Measurements from ENCODE around the gene BPIFB1.

The BPIFB1 gene

DNA sequence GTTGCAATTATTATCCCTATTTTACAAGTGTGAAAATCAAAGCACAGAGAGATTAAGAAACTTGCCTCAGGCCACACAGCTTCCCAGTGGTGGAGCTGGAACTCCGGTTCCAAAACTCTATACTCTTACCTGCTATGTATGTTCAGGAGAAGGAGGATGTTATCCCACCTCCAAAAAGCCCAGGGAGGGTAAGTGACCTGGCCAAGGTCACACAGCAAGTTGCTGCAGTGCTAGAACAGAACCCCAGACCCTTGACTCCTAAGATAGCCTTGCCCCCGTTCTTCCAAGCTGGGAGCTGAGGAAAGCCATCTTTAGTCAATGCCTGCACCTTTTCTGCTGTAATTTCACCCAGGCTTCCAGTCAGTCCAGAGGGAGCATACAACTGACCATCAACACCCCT, 42.3 kb downstream of the BPIFB1 start:
- DNase-seq (ENCODE audit: low read depth, low spot score) = no peak

DNA sequence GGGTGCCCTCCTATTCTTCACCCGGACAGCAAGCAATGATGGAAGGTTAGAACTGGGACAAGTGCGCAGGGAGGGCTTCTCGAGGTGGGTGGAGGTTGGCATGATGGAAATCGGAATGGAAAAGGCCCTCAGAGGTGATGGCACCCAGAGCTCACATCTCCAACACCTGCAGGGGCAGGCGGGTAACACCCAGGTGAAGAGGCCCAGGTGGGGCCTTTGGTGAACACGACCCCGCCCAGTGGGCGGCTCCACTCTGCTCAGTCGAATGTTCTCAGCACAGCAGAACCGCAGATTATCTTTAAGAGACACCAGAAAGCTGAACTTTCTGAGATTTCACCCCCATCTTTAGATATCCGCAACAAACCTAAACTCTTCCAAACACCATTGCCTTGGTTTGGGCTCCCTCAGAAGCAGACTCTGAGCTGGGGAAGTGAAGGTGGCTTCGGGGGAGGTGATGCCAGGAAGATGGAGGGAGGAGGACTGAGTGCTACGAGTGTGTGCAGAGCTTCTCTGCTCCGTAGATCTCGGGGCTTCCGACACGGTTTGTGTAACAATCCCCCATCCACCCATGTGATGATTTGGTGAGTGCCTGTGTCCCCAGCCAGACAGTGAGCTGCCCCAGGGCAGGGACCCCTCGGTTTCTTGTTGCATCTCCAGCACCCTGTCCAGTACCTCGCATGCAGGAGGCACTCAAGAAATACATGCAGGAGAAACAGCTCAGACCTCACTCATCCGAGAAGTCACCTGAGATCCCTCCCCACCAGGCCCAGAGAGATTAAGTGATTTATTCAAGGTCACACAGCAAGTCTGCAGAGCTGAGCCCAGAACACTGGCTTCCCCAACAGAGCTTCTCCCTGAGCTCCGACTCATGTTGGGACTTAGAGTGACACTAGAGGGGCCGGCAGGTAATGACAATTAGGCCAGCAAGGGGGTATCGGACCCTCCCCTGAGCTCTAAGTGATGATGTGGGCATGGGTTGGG, 45.4 kb downstream of the BPIFB1 start:
- DNase-seq (ENCODE audit: low read depth, low spot score) = no peak

DNA sequence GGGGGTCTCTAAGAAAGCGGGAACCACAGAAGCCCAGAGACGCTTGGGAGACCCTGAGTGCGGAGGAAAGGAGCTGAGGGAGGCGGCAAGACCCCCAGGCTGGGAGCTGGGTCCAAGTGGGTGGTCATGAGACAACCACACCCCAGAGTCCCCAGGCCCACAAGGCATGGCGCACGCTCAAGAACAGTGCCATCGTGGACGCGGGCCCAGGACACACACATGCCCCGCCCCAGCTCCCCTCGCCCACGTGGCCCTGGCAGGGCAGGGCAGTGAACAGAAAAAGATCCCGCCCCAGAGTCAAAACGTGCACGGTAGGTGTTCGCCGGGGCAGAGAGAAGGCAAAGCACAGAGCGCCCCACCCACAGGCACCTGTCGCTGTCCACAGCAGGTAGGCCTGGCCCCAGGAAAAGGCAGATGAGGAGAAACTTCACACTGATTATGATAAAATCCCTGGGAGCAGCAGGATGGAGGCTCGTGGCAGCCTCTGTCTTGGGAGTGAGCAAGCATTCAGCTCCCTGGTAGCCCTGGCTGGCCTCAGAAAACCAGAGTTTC, 50.0 kb downstream of the BPIFB1 start:
- no peak for DNase-seq (ENCODE audit: low read depth, low spot score)

DNA sequence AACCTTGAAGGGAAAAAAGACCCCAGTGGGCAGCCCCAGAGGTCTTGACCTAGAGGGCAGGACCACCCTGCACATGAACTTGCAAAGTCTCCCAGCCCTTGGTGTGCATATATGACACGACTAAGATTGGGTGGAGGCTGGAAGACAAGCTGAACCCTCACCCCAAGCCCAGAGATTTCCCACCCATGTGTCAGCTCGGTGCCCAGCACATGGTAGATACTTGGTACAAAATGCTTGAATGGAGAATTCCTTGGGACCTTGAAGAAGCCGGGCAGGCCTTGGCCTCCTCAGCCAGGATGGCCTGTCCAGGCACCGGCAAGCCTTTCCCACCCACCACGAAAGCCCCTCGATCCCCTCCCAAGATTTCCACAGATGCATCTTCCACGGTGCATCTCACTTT, 50.6 kb downstream of the BPIFB1 start:
- no peak for DNase-seq (ENCODE audit: low read depth, low spot score)

DNA sequence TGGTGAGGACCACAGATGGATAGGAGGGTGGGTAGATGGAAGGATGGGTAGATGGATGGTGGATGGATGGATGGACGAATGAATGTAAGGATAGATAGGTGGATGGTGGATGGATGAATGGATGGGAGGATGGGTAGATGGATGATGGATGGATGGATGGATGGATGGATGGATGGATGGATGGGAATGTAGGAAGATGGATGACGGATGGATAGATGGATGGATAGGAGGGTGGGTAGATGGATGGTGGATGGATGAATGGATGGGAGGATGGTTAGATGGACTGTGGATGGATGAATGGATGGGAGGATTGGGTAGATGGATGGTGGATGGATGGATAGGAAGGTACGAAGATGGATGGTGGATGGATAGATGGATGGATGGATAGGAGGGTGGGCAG, 51.1 kb downstream of the BPIFB1 start:
- DNase-seq (ENCODE audit: low read depth, low spot score) = no peak

DNA sequence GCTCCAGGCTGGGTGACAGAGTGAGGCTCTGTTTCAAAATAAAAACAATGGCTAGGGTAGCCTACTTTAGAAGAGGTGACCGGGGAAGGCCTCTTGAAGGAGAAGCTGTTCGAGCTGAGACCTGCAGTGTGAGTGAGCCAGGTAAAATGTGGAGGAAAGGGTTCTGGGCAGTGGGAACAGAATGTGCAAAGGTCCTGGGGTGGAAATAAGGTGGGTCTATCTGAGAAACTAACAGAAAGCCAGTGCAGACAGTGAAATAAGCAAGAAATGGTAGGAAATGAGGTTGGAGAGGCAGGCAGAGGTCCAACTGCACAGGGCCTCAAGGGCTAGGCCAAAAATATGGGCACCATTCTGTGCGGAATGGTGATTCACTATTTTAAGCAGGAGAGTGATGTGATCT, 53.4 kb downstream of the BPIFB1 start:
- DNase-seq (ENCODE audit: low read depth, low spot score) = no peak

DNA sequence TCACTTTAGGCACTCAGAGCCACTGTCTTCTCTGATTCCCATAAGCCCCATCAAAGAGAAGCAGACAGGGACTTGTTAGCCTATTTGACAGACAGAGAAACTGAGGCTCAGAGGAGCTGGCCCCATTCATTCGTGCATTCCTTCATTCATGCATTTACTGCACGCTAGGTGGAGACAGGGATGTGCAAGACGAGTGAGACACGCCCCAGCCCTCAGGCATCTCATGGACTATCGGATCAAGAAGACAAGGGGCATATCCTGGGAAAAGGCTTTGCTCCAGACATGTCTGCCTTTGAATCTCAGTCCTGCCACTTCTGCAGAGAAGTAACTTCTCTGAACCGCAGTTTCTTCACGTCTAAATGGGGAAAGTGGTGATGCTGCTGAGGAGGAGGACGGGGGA, 54.1 kb downstream of the BPIFB1 start:
- DNase-seq (ENCODE audit: low read depth, low spot score) = no peak

DNA sequence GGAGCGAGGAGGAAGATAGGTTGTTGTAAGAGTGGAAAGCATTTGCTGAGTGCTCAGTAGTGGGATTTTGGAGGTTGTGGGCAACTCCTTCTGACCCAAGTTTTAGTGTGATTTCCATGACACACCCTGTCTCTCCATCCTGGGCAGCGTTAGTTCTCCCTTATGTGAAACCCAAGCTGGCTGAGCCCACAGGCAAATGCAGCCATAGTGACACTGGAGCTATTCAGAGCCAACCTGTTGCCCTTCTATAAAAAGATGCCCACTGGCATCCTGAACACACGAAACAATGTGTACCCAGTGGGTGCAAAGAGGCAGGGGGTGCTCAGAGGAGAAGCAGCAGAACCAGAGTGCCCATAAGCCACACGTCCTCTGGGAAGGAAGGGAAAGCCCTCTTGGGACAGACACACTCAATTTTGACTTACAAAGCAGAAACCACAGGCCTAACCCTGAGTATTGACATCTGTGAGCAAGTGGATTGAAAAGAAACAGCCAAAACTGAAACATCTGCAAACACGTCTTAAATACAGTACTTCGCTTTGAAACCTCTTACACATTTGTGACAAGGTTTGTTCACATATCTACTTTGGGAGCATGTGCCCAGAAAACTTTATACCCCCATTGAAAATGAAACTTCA, 54.6 kb downstream of the BPIFB1 start:
- DNase-seq (ENCODE audit: low read depth, low spot score) = no peak

DNA sequence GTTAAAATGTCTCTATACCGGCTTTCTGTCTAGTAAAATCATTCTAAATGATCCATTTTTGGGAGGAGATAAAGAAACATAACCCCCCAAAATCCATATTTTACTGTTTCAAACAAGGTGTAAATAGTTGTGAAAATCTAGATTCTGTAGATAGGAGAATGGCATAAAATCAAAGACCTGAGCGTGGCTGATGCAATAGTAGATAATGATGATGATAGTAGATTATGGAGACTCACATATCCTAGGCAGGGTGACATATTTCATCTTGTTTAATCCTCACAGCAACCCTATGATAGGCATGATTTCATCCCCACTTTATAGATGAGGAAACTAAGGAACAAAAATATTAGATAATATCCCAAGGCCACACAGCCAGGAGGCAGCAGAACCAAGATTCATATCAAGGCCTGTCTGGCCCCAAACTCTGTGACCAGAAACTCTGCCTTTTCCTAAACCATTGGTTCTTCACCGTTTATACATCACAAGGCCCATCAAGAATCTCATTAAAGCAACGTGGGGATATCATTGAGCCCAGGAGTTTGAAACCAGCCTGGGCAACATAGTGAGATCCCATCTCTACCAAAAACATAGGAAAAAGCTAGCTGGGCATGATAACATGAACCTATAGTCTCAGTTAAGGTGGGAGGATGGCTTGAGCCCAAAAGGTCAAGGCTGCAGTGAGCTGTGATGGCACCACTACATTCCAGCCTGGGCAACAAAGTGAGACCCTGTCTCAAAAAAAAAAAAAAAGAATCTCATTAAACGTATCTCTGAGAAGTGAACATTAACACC, 55.6 kb downstream of the BPIFB1 start:
- DNase-seq (ENCODE audit: low read depth, low spot score) = no peak

DNA sequence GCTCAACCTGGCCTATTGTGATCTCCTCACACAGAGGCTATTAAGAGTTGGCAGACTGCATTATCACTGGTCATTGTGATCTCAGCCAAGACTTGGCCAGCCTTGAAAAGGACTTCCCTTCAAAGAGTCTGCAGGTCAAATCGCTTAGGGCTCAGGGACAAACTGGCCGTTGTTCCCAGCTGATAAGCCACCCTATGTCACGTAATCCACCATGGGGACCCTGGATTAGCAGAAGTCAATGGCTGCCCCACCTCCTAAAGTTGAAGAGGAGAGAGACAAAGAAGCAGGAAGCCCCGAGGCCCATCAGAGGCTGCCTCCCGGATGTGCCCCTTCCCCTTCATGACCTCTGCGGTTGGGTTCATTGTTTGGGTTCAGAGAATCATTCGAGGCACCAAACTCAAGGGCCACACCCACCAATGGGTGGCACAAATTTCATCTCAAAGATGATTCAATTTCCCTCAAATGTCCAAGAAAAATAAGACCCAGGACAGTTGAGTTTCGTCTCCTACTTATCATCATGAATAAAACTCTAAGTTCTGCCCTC, 56.6 kb downstream of the BPIFB1 start:
- DNase-seq (ENCODE audit: low read depth, low spot score) = no peak

DNA sequence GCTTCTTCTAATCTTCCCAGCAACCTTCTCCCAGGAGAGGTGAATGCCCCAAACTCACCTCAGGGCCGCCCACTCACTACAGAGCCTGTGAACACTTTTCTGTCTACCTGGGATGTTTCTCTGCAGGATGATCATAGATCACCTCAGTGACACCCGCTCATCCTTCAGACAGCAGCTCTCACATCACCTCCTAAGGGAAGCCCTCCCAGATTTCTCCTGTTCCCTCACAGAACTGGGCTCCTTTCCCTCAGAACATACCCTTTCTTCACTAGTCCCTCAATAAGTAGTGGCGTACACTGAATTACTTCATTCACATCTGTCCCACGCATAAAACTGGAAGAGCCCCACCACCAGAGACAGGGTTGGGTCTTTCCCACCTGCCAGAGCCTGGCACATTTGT, 60.5 kb downstream of the BPIFB1 start:
- no peak for DNase-seq (ENCODE audit: low read depth, low spot score)

DNA sequence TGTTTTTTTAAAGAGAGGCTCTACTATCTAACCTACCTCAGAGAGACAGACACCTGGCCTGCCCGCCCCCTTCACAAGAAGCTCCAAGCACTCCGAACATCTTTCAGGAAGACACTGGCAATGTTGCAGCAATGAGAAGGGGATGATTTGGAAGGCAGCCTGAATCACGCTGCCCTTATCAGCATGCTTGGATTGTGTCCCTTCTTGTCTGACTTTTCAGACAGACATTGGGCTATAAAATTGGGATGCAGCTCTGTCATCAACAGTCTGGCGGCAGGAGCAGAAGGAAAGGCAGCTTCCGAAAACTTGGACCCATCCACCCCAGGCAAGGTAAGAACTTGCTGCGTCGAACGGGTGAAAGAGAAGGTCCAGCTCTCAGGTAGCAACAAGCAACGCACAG, 62.3 kb downstream of the BPIFB1 start:
- DNase-seq (ENCODE audit: low read depth, low spot score) = no peak

DNA sequence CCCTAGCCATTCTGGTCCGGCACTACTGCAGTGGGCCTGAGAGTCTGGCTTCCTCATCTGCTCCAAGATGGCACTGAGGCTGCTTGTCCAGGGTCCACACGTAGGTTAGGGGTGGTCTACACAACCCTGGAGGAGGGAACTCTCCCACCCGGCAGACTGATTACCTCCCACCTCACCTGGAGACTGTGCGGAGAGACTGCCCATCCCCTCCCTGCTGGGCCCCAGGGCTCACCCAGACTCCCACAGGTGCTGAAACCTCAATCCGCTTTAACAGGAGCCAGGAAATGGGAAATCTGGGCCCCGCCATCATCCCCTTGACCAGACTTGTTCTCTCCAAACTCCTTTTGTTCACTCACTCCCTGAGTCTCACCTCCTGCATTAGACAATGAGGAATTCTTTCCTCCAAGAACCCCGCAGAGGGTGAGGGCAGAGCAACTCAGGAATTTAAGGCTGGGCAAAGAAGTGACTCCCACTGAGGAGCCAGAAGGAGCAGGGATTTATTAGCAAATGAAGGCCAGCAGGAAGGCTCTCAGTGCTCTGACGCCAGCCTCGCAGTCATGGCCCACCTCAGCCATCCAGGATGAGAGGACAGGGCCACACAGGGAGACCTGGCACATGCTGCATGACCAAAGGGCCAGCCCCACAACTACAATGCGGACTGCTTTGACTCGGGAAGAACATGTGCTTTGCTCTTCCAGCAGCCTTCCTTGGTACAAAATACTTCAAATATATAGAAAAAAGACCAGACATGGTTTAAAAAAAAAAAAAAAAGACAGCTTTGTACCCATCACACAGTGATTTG, 65.3 kb downstream of the BPIFB1 start:
- DNase-seq (ENCODE audit: low read depth, low spot score) = no peak

DNA sequence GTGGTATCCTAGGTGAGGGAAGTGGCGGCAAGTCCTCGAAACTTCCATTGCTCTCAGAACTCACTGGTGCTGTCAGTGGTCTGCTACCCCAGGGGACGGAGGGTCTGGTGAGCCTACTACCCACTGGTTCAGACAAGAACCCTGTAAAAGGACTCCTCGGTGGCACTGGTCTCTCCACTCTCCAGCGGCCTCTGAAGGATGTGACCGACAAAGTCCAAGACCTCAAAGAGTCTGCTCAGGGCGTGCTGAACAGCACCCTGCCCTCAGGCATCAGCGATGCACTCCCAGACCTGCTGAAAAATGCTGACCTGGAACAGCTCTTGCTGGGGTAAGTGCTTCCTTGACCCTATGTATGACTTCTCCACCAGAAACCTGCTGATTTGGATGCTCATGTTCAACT, 66.5 kb downstream of the BPIFB1 start:
- no peak for DNase-seq (ENCODE audit: low read depth, low spot score)

DNA sequence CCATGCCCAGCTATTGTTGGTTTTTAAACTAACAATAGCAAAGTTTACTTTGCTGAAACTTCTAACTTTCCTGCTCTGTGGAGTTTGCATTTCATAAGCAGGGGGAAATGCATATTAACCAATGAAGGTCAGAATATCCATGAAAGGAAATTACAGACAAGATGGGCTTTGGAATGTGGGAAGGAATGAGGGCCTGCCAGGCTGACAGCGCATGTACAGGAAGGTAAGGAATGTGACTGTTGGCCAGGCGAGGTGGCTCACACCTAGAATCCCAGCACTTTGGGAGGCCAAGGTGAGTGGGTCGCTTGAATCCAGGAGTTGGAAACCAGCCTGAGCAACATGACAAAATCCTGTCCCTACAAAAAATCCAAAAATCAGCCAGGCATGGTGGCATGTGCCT, 68.7 kb downstream of the BPIFB1 start:
- DNase-seq (ENCODE audit: low read depth, low spot score) = no peak

DNA sequence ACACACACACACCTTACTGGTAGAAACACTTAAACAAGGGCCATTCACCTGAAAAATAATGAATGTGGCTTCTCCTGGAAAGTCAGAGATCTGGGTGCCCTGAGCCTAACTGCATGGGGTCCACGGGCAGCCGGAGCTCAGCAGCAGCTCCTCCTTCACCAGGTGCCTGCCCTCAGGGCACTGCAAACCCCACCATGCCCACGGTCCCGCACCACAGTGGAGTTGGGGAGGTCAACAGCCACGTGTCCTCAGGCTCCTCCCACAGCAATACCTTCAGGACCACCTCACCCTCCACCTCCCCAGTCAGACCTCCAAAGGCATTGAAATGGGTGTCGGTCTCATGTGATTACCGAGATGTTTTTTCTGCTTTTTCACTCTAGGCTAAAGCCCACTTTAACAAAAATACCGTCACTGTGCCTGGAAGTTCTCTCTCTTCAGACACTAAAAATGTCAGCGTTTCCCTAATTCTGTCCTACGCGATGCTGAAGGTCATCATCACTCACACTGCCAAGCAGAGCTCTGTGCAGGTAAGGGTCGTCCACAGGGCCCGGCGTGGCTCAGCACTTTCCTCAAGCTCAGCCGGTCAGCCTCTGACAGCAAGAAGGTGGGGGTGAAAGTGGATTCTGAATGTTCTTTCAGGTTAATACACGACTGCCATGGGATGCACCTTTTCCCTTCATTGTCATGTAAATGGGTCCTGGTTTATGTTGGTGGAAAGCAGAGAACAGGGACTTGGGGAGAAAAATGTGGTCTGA, 69.4 kb downstream of the BPIFB1 start:
- DNase-seq (ENCODE audit: low read depth, low spot score) = no peak

DNA sequence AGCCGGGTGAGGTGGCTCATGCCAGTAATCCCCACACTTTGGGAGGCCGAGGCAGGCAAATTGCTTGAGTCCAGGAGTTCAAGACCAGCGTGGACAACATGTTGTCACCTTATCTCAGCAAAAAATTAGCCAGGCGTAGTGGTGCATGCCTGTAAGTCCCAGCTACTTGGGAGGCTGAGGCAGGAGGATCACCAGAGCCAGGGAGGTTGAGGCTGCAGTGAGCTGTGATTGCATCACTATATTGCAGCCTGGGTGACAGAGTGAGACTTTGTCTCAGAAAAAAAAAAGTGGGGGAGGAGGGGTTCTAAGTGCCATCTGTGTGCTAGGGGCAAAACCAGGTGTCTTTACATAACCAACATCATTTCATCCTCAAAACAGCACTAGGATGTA, 70.0 kb downstream of the BPIFB1 start:
- no peak for DNase-seq (ENCODE audit: low read depth, low spot score)

All from activated CD4-positive, CD25-positive, alpha-beta regulatory T cell treated with anti-CD3 and anti-CD28 coated beads, Interleukin-2, amount 50 U/mL, for 16 hours (primary cell).